ENCODE results near the gene PLCB4.

The PLCB4 gene

DNA sequence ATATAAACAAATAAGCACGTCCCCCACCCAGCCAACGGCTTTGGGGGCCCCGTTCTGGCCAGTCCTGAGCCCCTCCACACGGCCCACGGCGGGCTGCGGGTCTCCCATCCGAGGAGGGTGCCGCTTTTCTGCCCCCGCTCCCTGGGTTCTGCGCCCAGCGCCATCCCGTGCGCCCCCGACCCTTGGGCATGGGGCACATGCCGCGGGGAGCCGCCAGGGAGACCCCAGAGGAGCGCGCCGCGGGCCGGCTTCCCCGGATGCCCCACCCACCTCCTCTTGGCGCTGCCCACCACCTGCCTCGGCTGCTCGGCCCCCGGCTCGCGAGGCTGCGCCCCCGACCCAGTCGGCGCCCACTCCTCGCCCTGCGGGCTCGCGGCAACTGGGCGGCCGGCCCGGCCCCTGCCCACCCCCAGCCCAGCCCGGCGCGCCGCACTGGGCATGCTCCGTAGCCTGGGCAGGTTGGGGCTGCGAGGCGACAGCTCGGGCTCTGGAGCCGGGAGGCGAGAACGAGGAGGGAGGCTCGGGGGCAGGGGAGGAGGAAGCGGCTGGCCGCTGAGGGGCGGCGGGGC lies 570 bp upstream of the PLCB4 start:
- Mint-ChIP-seq H3K27me3 (peaks cover 17% of the 10 kb centered on the region), H3K27ac (ENCODE audit: low read depth) (no peak overlapping the region), H3K4me1 (no peaks in the 10 kb centered on the region), H3K4me3 (no peak overlapping the region), H3K9me3 (peaks cover 14% of the 10 kb centered on the region), H3K36me3 (ENCODE audit: insufficient read depth) (no peaks in the 10 kb centered on the region)
- DNase-seq (ENCODE audit: low spot score in 2 of 2): no peak
- ATAC-seq (replicated peaks; ENCODE audit: extremely low read depth, poor library complexity, severe bottlenecking): no peak

- peaks cover 17% of the 10 kb centered on the region for H3K27me3 Mint-ChIP-seq
Measured at GRCh38 chr20:9070304-9070703, 1.4 kb downstream of the PLCB4 start.

GRCh38 chr20:9071976-9072726 lies 3.3 kb downstream of the PLCB4 start:
- H3K4me3 Mint-ChIP-seq: no peak overlapping the region
- no peaks in the 10 kb centered on the region for H3K4me1 Mint-ChIP-seq
- no peak for ATAC-seq (replicated peaks; ENCODE audit: extremely low read depth, poor library complexity, severe bottlenecking)
- no peaks in the 10 kb centered on the region for H3K36me3 Mint-ChIP-seq (ENCODE audit: insufficient read depth)
- H3K27ac Mint-ChIP-seq (ENCODE audit: low read depth): no peak overlapping the region
- peaks cover 5% of the 10 kb centered on the region for H3K9me3 Mint-ChIP-seq
- peaks cover 17% of the 10 kb centered on the region for H3K27me3 Mint-ChIP-seq
- DNase-seq (ENCODE audit: low spot score in 2 of 2): no peak

More at GRCh38 chr20:9070304-9070703, 1.4 kb downstream of the PLCB4 start:
- DNase-seq (ENCODE audit: low spot score in 2 of 2) (no peak), ATAC-seq (replicated peaks; ENCODE audit: extremely low read depth, poor library complexity, severe bottlenecking) (no peak)
- no peak overlapping the region for H3K4me3 Mint-ChIP-seq
- H3K36me3 Mint-ChIP-seq (ENCODE audit: insufficient read depth): no peaks in the 10 kb centered on the region
- no peaks in the 10 kb centered on the region for H3K4me1 Mint-ChIP-seq
- H3K9me3 Mint-ChIP-seq: peaks cover 5% of the 10 kb centered on the region
- H3K27ac Mint-ChIP-seq (ENCODE audit: low read depth): no peak overlapping the region

DNA sequence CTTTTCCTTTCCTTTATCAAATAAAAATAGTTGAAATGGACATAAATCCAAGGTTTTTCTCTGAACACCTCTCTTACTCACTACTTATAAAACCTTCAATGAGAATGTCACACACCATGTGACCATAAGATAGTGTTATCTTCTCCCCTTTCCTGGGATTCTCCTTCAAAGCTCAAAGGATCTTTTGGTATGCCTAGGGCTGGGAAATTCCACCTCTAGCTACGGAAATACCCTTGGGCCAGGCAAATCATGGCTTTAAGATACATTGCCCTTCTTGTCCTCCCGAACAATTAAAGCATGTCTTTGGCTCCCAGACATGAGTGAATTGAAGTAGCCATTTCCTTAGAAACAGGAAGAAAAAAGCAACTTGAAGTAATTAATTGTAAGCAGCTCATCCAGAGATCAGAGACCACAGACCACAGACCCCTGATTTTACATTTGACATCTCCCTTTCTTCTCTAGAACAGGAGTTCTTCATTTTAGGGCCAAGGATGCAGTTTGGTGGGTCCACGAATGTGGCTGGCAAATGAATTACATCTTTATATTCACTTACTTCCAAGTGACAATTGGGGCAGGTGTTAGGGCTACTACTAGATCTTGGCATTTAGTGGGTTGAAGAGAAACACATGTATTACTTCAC lies 4.1 kb downstream of the PLCB4 start:
- no peak for ATAC-seq (replicated peaks; ENCODE audit: extremely low read depth, poor library complexity, severe bottlenecking)
- H3K27me3 Mint-ChIP-seq: peaks cover 17% of the 10 kb centered on the region
- no peaks in the 10 kb centered on the region for H3K36me3 Mint-ChIP-seq (ENCODE audit: insufficient read depth)
- H3K9me3 Mint-ChIP-seq: peaks cover 5% of the 10 kb centered on the region
- no peak for DNase-seq (ENCODE audit: low spot score in 2 of 2)
- H3K27ac Mint-ChIP-seq (ENCODE audit: low read depth): no peak overlapping the region
- no peaks in the 10 kb centered on the region for H3K4me1 Mint-ChIP-seq
- H3K4me3 Mint-ChIP-seq: no peak overlapping the region

DNA sequence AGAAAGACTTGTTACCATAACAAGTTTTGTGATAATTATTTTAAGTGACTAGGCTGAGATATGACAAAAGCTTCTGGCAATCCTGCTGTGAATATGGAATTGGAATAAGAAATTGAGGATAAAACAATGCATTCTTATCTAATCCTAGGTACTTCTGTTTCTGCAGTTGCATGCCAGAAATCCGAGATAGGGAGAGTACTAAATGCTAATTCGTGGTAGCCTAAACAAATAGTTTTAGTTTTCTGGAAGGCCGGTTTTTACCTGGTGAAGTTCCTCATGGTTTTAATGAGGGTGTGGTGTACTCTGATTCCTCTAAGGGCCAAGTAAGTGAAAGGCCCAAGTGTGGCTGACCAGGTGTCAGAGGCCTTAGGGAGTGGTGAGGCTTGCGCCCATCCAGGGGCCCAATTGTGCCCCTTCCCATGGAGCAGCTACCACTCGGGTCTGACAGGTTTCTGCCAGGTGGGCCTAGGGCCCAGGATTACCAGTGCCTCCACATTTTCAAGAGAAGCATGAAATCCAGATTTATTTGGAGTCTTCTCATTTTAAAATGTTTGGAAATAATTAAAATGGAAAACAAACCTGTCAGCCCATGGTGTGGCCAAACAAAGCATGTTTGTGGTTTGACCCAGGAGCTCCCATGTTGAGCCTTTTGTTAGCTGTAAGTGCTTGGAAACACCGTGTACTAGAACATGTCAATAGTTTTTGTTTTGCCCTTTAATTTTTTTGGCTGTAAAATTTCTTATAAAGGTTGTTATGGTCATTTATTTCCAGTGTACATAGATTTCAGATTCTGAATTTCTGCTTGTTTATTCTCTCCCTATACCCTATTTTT lies 6.6 kb downstream of the PLCB4 start:
- Mint-ChIP-seq H3K4me1 (no peaks in the 10 kb centered on the region), H3K36me3 (ENCODE audit: insufficient read depth) (no peaks in the 10 kb centered on the region), H3K4me3 (no peak overlapping the region), H3K9me3 (no peaks in the 10 kb centered on the region), H3K27me3 (peaks cover under 1% of the 10 kb centered on the region), H3K27ac (ENCODE audit: low read depth) (no peak overlapping the region)
- DNase-seq (ENCODE audit: low spot score in 2 of 2): no peak
- ATAC-seq (replicated peaks; ENCODE audit: extremely low read depth, poor library complexity, severe bottlenecking): no peak

DNA sequence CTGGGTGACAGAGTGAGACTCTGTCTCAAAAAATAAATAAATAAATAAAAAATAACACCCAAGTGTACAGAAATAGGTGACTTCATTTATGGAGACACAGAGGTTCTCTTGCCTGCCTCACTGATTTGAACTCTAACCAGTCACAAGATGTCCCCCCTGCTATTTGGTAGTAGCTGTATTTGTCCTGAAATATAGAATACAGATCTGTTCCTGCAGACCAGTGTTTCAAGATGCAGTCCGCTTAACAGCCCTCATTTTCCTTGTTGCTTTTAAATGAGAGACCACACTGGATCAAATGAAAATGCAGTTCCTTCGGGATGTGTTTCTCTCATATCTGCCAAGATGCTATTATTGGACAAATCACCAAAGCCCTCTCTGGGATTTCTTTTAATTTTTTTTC lies 7.6 kb downstream of the PLCB4 start:
- DNase-seq (ENCODE audit: low spot score in 2 of 2): no peak
- H3K27me3 Mint-ChIP-seq: no peaks in the 10 kb centered on the region
- no peak overlapping the region for H3K4me3 Mint-ChIP-seq
- H3K27ac Mint-ChIP-seq (ENCODE audit: low read depth): no peak overlapping the region
- ATAC-seq (replicated peaks; ENCODE audit: extremely low read depth, poor library complexity, severe bottlenecking): no peak
- no peaks in the 10 kb centered on the region for H3K9me3 Mint-ChIP-seq
- H3K36me3 Mint-ChIP-seq (ENCODE audit: insufficient read depth): peaks cover 1% of the 10 kb centered on the region
- no peaks in the 10 kb centered on the region for H3K4me1 Mint-ChIP-seq

DNA sequence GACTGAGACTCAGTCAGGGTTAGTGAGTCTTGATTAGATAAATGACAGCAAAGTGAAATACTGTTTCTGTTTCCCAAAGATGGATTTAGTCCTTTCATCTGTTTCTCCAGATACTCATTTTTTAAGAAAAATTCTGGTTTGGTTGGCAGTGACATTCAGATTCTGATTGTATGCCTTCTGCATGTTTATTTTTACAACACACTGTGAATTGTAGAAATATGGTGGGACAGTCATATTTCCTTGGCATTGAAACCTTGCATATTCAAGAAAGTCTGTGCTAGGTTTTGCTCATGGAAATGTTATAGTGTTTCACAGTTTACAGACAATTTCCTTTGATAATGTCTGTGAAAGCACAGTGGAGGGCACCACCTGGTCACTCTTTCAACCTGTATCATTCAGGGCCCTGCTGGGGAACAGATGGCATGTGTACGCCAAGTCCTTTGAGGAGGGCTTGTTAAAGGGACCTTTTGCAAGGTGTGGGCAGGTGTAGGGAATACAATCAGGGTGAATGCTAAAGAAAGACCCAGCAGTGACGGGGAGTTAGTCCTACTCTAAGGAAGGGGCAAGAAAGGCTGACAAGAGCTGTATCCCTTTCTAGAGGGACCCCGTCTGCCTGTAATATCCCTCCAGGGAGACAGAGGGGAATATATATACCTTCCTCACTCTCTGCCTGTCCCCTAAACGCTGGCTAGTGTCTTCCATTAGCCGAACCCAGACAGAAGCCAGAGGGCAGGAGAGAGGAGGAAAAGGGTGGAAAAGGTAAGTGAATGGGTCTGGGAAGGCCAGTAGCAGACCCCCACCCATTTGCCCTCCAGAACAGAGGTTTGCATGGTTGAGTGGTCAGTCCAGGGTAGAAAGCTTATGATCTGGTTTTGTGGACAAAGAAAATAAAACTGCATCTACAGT lies 10.2 kb downstream of the PLCB4 start:
- no peaks in the 10 kb centered on the region for H3K4me1 Mint-ChIP-seq
- H3K27ac Mint-ChIP-seq (ENCODE audit: low read depth): no peak overlapping the region
- H3K27me3 Mint-ChIP-seq: no peaks in the 10 kb centered on the region
- H3K36me3 Mint-ChIP-seq (ENCODE audit: insufficient read depth): peaks cover 3% of the 10 kb centered on the region
- DNase-seq (ENCODE audit: low spot score in 2 of 2) (no peak), ATAC-seq (replicated peaks; ENCODE audit: extremely low read depth, poor library complexity, severe bottlenecking) (no peak)
- H3K4me3 Mint-ChIP-seq: no peak overlapping the region
- H3K9me3 Mint-ChIP-seq: no peaks in the 10 kb centered on the region

GRCh38 chr20:9081423-9081966 lies 12.6 kb downstream of the PLCB4 start:
- no peak overlapping the region for H3K27ac Mint-ChIP-seq (ENCODE audit: low read depth)
- ATAC-seq (replicated peaks; ENCODE audit: extremely low read depth, poor library complexity, severe bottlenecking) (no peak), DNase-seq (ENCODE audit: low spot score in 2 of 2) (no peak)
- H3K9me3 Mint-ChIP-seq: no peaks in the 10 kb centered on the region
- H3K36me3 Mint-ChIP-seq (ENCODE audit: insufficient read depth): peaks cover 3% of the 10 kb centered on the region
- H3K4me1 Mint-ChIP-seq: no peaks in the 10 kb centered on the region
- no peaks in the 10 kb centered on the region for H3K27me3 Mint-ChIP-seq
- H3K4me3 Mint-ChIP-seq: no peak overlapping the region

DNA sequence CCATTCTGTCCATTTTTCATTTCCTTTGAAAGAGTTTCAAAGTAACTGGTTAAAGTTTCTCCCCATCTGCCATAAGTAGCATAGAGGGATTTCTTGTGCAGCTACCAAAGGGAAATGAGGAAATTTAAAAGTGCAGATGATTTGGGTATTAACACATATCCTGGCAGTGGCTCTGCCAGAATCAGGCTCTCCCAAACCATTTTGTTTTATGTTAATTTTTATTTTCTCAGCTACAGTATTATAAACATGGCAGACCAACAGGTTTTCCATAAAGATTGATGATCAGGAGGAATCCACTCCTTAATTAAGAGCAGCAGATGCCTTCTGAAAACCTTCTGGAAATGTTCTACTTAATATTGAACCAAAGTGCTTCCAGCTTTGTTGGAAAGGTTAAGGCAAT lies 13.9 kb downstream of the PLCB4 start:
- H3K27ac Mint-ChIP-seq (ENCODE audit: low read depth): no peak overlapping the region
- no peaks in the 10 kb centered on the region for H3K27me3 Mint-ChIP-seq
- ATAC-seq (replicated peaks; ENCODE audit: extremely low read depth, poor library complexity, severe bottlenecking): no peak
- no peak for DNase-seq (ENCODE audit: low spot score in 2 of 2)
- H3K4me3 Mint-ChIP-seq: no peak overlapping the region
- H3K4me1 Mint-ChIP-seq: no peaks in the 10 kb centered on the region
- H3K9me3 Mint-ChIP-seq: no peaks in the 10 kb centered on the region
- peaks cover 3% of the 10 kb centered on the region for H3K36me3 Mint-ChIP-seq (ENCODE audit: insufficient read depth)

DNA sequence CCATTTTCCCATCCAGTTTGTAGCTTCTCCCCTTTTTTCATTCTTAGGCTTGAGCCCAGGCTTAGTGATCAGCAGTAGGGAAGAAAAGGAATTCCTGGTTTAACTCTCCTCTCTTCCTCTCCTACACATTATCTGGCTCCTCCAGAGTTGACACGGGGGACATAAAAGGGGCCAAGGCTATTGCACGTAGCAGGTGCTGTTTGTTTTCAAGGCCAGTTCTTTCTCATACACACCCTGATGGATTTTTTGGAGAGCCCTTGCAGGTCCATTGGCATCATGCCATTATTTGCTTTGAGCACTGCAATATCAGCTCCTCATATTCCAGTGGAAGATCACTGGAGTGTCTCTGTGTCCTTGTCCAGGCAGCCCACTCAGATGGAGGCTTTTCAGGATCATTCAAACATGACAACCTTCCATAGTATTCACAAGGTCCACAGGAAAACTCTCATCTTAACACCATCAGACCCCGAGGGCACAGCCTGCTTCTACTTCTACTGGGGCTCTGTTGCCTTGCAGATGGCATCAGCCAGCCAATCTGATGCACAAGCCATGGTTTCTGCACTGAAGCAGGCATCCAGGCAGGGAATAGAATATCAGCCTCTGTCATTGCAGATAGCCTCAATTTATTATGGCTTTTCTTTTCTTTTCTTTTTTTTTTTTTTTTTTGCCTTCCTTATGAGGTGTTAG lies 18.8 kb downstream of the PLCB4 start:
- H3K27ac Mint-ChIP-seq (ENCODE audit: low read depth): no peak overlapping the region
- ATAC-seq (replicated peaks; ENCODE audit: extremely low read depth, poor library complexity, severe bottlenecking) (no peak), DNase-seq (ENCODE audit: low spot score in 2 of 2) (no peak)
- H3K4me3 Mint-ChIP-seq: no peak overlapping the region
- H3K27me3 Mint-ChIP-seq: no peaks in the 10 kb centered on the region
- H3K9me3 Mint-ChIP-seq: peaks cover 4% of the 10 kb centered on the region
- H3K4me1 Mint-ChIP-seq: no peaks in the 10 kb centered on the region
- peaks cover 1% of the 10 kb centered on the region for H3K36me3 Mint-ChIP-seq (ENCODE audit: insufficient read depth)

- Mint-ChIP-seq H3K27ac (ENCODE audit: low read depth) (no peak overlapping the region), H3K27me3 (no peaks in the 10 kb centered on the region)
Measured at GRCh38 chr20:9088556-9088955, 19.7 kb downstream of the PLCB4 start.

More at GRCh38 chr20:9088556-9088955, 19.7 kb downstream of the PLCB4 start:
- H3K9me3 Mint-ChIP-seq: peaks cover 4% of the 10 kb centered on the region
- no peak overlapping the region for H3K4me3 Mint-ChIP-seq
- no peaks in the 10 kb centered on the region for H3K36me3 Mint-ChIP-seq (ENCODE audit: insufficient read depth)
- no peak for ATAC-seq (replicated peaks; ENCODE audit: extremely low read depth, poor library complexity, severe bottlenecking)
- DNase-seq (ENCODE audit: low spot score in 2 of 2): no peak
- no peaks in the 10 kb centered on the region for H3K4me1 Mint-ChIP-seq
